SK-N-SH (cell line): ENCODE results near the gene ZNF682.

ENCODE experiments used
- CTCF ChIP-seq: fragments of 200-600 bp; sonication (generic); IDR thresholded peaks from 2 replicates; pipeline ENCODE4 v1.6.1; 2017; ENCODE audit warnings: antibody characterized with exemption, mild to moderate bottlenecking, moderate library complexity
- FOSL2 ChIP-seq: IDR thresholded peaks from 2 replicates; pipeline ENCODE4 v1.4.0; 2012; ENCODE audit warnings: low read depth, mild to moderate bottlenecking, moderate library complexity, borderline replicate concordance
- MAX ChIP-seq: IDR thresholded peaks from 2 replicates; pipeline ENCODE4 v1.4.0; 2012; ENCODE audit warnings: low read depth
- POLR2AphosphoS5 ChIP-seq: IDR thresholded peaks from 2 replicates; pipeline ENCODE4 v1.6.1; 2012; ENCODE audit warnings: low read depth, low read length
- RFX5 ChIP-seq: IDR thresholded peaks from 2 replicates; pipeline ENCODE4 v1.6.1; 2012; ENCODE audit warnings: mild to moderate bottlenecking, improper control_type of control experiment, low read length

- TF ChIP-seq FOSL2 (no peak), MAX (no peak), RFX5 (no peak), CTCF (no peak), POLR2AphosphoS5 (no peak)
These were observed 74.9 kb downstream of the ZNF682 start for GRCh38 chr19:19964416-19964815.
